GM19395 (cell line): ENCODE results near the gene CCDC180.
A peak's percentile ranks its signal among the peaks of the same experiment; 100 is the strongest.
"Not testable (repeated sequence)": the region's sequence is repeated elsewhere in the genome, so short reads cannot be mapped to it uniquely, and the experiment has no call there.

Experiments
- ATAC-seq: cut with Tn5 transposase; IDR thresholded peaks from one replicate; pipeline ENCODE4 v1.9.1; 2021; ENCODE audit warnings: mild to moderate bottlenecking, moderate library complexity; ENCODE audit not compliant: unreplicated experiment

Gene CCDC180

GRCh38 chr9:97307500-97308163 is at the start of gene CCDC180:
TSS of gene CCDC180 (plus strand) at chr9:97307659. CDS start at chr9:97308064, 405 bp downstream.
- ATAC-seq = no peak

- not testable (repeated sequence) for ATAC-seq
These were observed 47.5 kb upstream of the CCDC180 start for GRCh38 chr9:97259834-97260514.

- ATAC-seq = no peak
These were observed 36.2 kb upstream of the CCDC180 start for GRCh38 chr9:97271292-97271691.

- no peak for ATAC-seq
These were observed 35.4 kb upstream of the CCDC180 start for GRCh38 chr9:97272072-97272471.

GRCh38 chr9:97276310-97276852 is 31.1 kb upstream of the CCDC180 start:
- ATAC-seq = no peak

GRCh38 chr9:97277953-97278352 is 29.5 kb upstream of the CCDC180 start:
- ATAC-seq = no peak

GRCh38 chr9:97280755-97281330 is 26.6 kb upstream of the CCDC180 start:
- no peak for ATAC-seq

GRCh38 chr9:97283768-97284167 is 23.7 kb upstream of the CCDC180 start:
- no peak for ATAC-seq

- ATAC-seq = no peak
These were observed 22.7 kb upstream of the CCDC180 start for GRCh38 chr9:97284798-97285197.

- ATAC-seq = no peak
These were observed 15.3 kb upstream of the CCDC180 start for GRCh38 chr9:97292200-97292599.

GRCh38 chr9:97293207-97293721 is 14.2 kb upstream of the CCDC180 start:
- no peak for ATAC-seq

- no peak for ATAC-seq
These were observed 13.6 kb upstream of the CCDC180 start for GRCh38 chr9:97293818-97294217.

GRCh38 chr9:97297889-97298288 is 9.6 kb upstream of the CCDC180 start:
- no peak for ATAC-seq

GRCh38 chr9:97299809-97300414 is 7.5 kb upstream of the CCDC180 start:
- ATAC-seq = peak; percentile 74

GRCh38 chr9:97300586-97300985 is 6.9 kb upstream of the CCDC180 start:
- ATAC-seq = no peak

GRCh38 chr9:97301974-97302373 is 5.5 kb upstream of the CCDC180 start:
- ATAC-seq = no peak

- no peak for ATAC-seq
These were observed 2.9 kb upstream of the CCDC180 start for GRCh38 chr9:97304586-97304985.

GRCh38 chr9:97305501-97306298 is 1.8 kb upstream of the CCDC180 start:
- ATAC-seq = no peak

- ATAC-seq = no peak
These were observed 368 bp upstream of the CCDC180 start for GRCh38 chr9:97307091-97307490.

- no peak for ATAC-seq
These were observed 1.8 kb downstream of the CCDC180 start for GRCh38 chr9:97309260-97309659.
